Sigmoid colon (tissue), 7 donors: Measurements from ENCODE around the gene SND1. TPM values are rescaled to one million over a fixed set of nuclear protein-coding genes. Genes with fewer than 3 reads are reported as not detected.
"Not testable (repeated sequence)": the region's sequence is repeated elsewhere in the genome, so short reads cannot be mapped to it uniquely, and the experiment has no call there.

ENCODE experiments used
- DNase-seq: peaks from one replicate; pipeline ENCODE4 v3.0.0-alpha.2; 2019
- H3K27ac ChIP-seq, 4 donors: fragments of 200-600 bp; sonication (generic); one replicate each; pipeline ENCODE4 v1.5.1; 2016 to 2019; ENCODE audit warnings: mild to moderate bottlenecking in 1 of 4
- H3K27me3 ChIP-seq, 3 donors: fragments of 200-600 bp; sonication (generic); one replicate each; pipeline ENCODE4 v1.5.1; 2019; ENCODE audit warnings: mild to moderate bottlenecking in 1 of 3
- H3K36me3 ChIP-seq, 4 donors: fragments of 200-600 bp; sonication (generic); one replicate each; pipeline ENCODE4 v1.5.1; 2016 to 2019
- H3K4me1 ChIP-seq, 4 donors: fragments of 200-600 bp; sonication (generic); one replicate each; pipeline ENCODE4 v1.5.1; 2017 to 2019
- H3K4me3 ChIP-seq, 4 donors: fragments of 200-600 bp; sonication (generic); one replicate each; pipeline ENCODE4 v1.5.1; 2017 to 2019; ENCODE audit warnings: mild to moderate bottlenecking in 2 of 4, moderate library complexity in 1 of 4
- H3K9me3 ChIP-seq, 4 donors: fragments of 200-600 bp in 3 of 4; sonication (generic) in 3 of 4; one replicate each; pipeline versions ENCODE4 v1.5.1 to v1.6.1; 2013 to 2019
- EP300 ChIP-seq, 4 donors: sonication (generic); formaldehyde crosslinking; IDR thresholded peaks; one replicate each; pipeline ENCODE4 v1.6.1; 2017; ENCODE audit warnings: antibody characterized with exemption in 4 of 4
- POLR2A ChIP-seq, 2 donors: fragments of 450-650 bp; IDR thresholded peaks; one replicate each; pipeline ENCODE4 v1.6.1; 2016; ENCODE audit warnings: antibody characterized with exemption in 2 of 2, mild to moderate bottlenecking in 2 of 2, moderate library complexity in 2 of 2
- POLR2AphosphoS5 ChIP-seq, 4 donors: sonication (generic); formaldehyde crosslinking; IDR thresholded peaks; one replicate each; pipeline ENCODE4 v1.6.1; 2017; ENCODE audit warnings: antibody characterized with exemption in 4 of 4
- WGBS, 2 donors: extraction: QIAGEN DNeasy Blood & Tissue Kit; methylation state at CpG; one replicate each; pipeline ENCODE4 v1.1.7; 2013; 5-methylcytosine and 5-hydroxymethylcytosine counted together
- intact Hi-C: fragments of 100-400 bp; cut with DNase I; formaldehyde crosslinking; loops from one replicate; pipeline ENCODE4 v1.15.1; 2023
- polyA plus RNA-seq, 3 donors: library from polyadenylated mRNA; stranded (reverse); fragments of 200-250 nt; gene quantifications; one replicate each; pipeline ENCODE4 v1.2.3, GENCODE V29; 2013
- total RNA-seq, 4 donors: library from RNA; depleted of rRNA; stranded (reverse); fragments of >200 nt; gene quantifications; one replicate each; pipeline ENCODE4 v1.1.0, GENCODE V29; 2016
- TF ChIP-seq, protein P1 (sequence below), 4 experiments: fragments of 450-650 bp in 3 of 4; fragments of 200-600 bp in 1 of 4; IDR thresholded peaks; one replicate each; pipeline ENCODE4 v1.5.1; 2016 to 2019; ENCODE audit warnings: antibody characterized with exemption in 4 of 4, mild to moderate bottlenecking in 3 of 4, moderate library complexity in 2 of 4
- donor health status: healthy with polysubstance abuse.
- donor health status: Bipolar disorder and iron deficiency.
- donor health status: healthy.

Gene SND1
- total and polyA plus RNA-seq, 7 donors, result 30.6 to 93.4 (median 71.3) TPM

DNA sequence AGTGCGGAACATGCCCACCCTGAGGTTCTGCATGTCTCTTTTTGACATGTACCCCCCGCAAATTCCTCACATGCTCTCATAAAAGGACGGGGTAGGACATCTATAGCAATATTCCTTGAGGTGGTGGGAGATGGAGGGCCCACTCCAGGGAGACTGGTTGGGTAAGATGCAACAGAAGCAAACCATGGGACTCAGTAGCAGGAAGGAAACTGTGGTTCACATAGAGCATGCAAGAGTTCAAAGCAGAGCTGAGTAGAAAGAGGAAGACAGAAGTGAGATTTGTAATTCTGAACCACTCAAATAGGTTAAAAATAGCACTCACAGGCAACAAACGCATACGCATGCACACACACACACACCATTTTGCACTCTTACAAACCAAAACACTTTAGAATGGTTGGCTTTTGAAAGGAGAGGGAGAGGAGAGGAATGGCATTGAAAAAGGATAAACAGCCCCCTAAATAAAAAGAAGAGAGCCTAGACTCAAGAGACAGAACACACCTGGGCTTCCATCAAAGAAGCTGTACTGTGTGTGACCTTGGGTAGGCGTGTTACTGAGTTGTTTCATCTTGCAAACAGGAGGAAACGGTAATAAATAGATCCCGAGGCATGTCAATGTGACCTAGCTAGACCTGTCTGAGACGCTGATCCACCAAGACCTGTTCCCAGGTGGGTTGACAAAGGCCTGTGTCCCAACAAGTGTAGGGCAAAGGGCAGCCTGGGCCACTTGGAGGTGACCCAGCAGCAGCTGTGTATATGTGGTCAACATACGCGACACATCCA is 456.8 kb downstream of the SND1 start:
- Histone ChIP-seq H3K9me3 (no peaks in the 10 kb centered on the region), H3K27ac (no peak overlapping the region), H3K27me3 (peaks cover 0 to 41% (median 10%) of the 10 kb centered on the region in 3 donors), H3K4me3 (no peak overlapping the region), H3K36me3 (no peaks in the 10 kb centered on the region), H3K4me1 (peaks cover 0 to 8% (median 7%) of the 10 kb centered on the region in 4 donors)
- WGBS, 2 donors, result 40 to 55% methylated on average over 11 of the region's 11 CpGs
- DNase-seq, result peak; percentile 30
- intact Hi-C loops, result no loop called here
- TF ChIP-seq POLR2AphosphoS5 (IDR thresholded peaks at IDR 0.05) (no peak), EP300 (IDR thresholded peaks at IDR 0.05) (no peak), POLR2A (IDR thresholded peaks at IDR 0.05) (no peak)
- TF ChIP-seq, protein P1, sequence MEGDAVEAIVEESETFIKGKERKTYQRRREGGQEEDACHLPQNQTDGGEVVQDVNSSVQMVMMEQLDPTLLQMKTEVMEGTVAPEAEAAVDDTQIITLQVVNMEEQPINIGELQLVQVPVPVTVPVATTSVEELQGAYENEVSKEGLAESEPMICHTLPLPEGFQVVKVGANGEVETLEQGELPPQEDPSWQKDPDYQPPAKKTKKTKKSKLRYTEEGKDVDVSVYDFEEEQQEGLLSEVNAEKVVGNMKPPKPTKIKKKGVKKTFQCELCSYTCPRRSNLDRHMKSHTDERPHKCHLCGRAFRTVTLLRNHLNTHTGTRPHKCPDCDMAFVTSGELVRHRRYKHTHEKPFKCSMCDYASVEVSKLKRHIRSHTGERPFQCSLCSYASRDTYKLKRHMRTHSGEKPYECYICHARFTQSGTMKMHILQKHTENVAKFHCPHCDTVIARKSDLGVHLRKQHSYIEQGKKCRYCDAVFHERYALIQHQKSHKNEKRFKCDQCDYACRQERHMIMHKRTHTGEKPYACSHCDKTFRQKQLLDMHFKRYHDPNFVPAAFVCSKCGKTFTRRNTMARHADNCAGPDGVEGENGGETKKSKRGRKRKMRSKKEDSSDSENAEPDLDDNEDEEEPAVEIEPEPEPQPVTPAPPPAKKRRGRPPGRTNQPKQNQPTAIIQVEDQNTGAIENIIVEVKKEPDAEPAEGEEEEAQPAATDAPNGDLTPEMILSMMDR (IDR thresholded peaks at IDR 0.05), result no peak

DNA sequence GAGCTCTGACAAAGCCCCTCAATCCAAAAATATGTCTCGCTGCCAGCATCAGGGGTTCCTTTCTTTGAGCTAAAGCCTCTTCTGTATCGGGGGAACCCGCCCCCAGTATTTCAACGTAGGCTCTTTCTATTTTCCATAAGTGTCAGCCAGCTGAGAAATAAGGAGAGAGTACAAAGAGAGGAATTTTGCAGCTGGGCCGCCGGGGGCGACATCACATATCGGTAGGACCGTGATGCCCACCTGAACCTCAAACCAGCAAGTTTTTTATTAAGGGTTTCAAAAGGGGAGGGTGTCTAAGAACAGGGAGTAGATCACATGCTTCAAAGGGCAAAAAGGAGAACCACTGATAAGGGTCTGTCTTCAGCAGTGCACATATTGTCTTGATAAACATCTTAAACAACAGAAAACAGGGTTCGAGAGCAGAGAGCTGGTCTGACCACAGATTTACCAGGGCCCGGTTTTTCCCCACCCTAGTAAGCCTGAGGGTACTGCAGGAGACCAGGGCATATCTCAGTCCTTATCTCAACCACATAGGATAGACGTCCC is 457.5 kb downstream of the SND1 start:
- H3K27me3 ChIP-seq, result peaks cover 0 to 35% (median 5%) of the 10 kb centered on the region in 3 donors
- intact Hi-C loops, H3K27ac ChIP-seq, H3K4me1 ChIP-seq, H3K9me3 ChIP-seq, H3K36me3 ChIP-seq, H3K4me3 ChIP-seq: not testable (repeated sequence)
- WGBS, 2 donors, result 62 to 81% methylated on average over 12 of the region's 12 CpGs
- DNase-seq, result peak; percentile 49

DNA sequence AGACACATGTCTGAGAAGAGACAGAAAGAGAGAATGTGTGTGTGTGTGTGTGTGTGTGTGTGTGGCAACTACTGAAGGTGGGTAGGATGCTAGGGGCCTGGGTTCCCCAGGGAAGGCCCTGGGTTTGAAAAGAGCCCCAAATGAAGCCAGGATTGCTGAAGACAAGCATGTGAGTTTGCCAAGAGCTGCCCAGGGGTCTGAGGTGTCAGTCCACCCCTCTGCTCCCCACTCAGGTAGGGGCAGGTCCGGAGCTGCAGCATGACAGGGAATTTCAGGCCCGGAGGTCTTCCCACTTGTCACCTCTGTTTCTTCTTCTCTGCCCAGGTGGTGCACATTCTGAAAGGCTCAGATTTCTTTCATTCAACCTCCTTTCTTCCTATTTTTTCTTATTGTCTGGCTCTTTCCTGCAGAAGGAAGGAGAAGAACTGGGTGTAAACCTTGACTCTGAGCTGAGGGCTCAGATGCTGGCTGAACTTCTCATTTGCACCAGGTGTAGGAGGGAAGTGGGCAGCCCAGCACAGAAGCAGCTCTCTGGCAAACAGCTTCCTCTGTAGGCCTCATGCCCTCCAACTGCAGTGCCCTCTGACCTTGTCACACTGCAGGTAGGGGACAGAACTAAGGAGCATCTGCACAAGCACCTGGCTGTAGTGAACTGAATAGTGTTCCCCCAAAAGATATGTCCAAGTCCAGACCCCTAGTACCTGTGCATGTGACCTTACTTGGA is 458.8 kb downstream of the SND1 start:
- H3K4me3 ChIP-seq, result no peak overlapping the region
- DNase-seq, result peak; percentile 37
- H3K9me3 ChIP-seq, result no peaks in the 10 kb centered on the region
- 87 to 88% methylated on average over 2 of the region's 2 CpGs for WGBS, 2 donors
- no peaks in the 10 kb centered on the region for H3K36me3 ChIP-seq
- no peak overlapping the region for H3K27ac ChIP-seq
- peaks cover 0 to 24% (median 2%) of the 10 kb centered on the region in 3 donors for H3K27me3 ChIP-seq
- TF ChIP-seq, protein P1 (IDR thresholded peaks at IDR 0.05), result no peak
- TF ChIP-seq POLR2AphosphoS5 (IDR thresholded peaks at IDR 0.05), result no peak
- TF ChIP-seq POLR2A (IDR thresholded peaks at IDR 0.05), result no peak
- no peak for TF ChIP-seq EP300 (IDR thresholded peaks at IDR 0.05)
- no peaks in the 10 kb centered on the region for H3K4me1 ChIP-seq
- intact Hi-C loops, result no loop called here

DNA sequence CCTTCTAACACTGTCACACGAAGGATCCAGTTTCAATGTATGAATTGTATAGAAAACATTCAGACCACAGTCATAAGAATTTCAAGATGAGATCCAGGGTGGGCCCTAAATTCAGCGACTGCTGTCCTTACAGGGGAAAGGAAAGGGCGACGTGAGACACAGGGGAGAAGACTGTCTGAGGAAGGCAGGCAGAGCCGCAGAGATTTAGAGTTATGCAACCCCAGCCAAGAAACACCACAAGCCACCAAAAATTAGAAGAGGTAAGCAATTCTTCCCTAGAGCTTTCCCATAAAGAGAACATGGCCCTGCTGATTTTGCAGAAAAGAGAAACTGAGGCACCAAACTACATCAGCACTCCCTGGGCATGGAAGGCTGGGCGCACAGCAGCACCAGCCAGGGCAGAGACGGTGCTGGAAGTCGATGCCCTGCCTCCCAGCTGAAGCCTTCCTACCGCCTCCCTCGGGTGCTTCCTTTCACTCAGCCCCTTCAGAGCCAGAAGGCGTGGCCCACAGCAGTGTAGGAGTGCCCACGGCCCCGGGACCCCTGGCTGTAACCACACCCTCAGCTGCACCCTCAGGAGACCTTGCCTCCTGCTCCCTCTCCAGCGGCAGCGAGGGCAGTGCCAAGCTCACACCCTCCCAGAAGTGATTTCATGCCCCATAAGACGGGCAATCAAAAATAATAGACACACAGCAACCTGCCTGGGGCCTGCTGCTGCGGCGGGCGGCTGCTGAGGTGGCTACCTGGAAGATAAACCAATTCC is 460.2 kb downstream of the SND1 start:
- no peak overlapping the region for H3K4me3 ChIP-seq
- peaks cover 0 to 20% (median 0%) of the 10 kb centered on the region in 3 donors for H3K27me3 ChIP-seq
- TF ChIP-seq, protein P1 (IDR thresholded peaks at IDR 0.05), result no peak
- TF ChIP-seq EP300 (IDR thresholded peaks at IDR 0.05) (no peak), POLR2A (IDR thresholded peaks at IDR 0.05) (no peak), POLR2AphosphoS5 (IDR thresholded peaks at IDR 0.05) (no peak)
- 40 to 59% methylated on average over 19 of the region's 19 CpGs for WGBS, 2 donors
- H3K36me3 ChIP-seq, result no peaks in the 10 kb centered on the region
- intact Hi-C loops, result no loop called here
- no peaks in the 10 kb centered on the region for H3K9me3 ChIP-seq
- H3K27ac ChIP-seq, result no peak overlapping the region
- peak; percentile 35 for DNase-seq
- H3K4me1 ChIP-seq, result no peaks in the 10 kb centered on the region
